HG03460 (cell line): ENCODE data around the gene RIPPLY2.
"Not testable (repeated sequence)": the region's sequence is repeated elsewhere in the genome, so short reads cannot be mapped to it uniquely, and the experiment has no call there.

Experiments used
- ATAC-seq: cut with Tn5 transposase; IDR thresholded peaks from one replicate; pipeline ENCODE4 v1.9.1; 2021; ENCODE audit not compliant: unreplicated experiment

RIPPLY2 gene

DNA sequence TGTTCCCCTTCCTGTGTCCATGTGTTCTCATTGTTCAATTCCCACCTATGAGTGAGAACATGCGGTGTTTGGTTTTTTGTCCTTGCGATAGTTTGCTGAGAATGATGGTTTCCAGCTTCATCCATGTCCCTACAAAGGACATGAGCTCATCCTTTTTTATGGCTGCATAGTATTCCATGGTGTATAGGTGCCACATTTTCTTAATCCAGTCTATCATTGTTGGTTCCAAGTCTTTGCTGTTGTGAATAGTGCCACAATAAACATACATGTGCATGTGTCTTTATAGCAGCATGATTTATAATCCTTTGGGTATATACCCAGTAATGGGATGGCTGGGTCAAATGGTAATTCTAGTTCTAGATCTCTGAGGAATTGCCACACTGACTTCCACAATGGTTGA lies 43.9 kb downstream of the RIPPLY2 start:
- ATAC-seq: not testable (repeated sequence)

DNA sequence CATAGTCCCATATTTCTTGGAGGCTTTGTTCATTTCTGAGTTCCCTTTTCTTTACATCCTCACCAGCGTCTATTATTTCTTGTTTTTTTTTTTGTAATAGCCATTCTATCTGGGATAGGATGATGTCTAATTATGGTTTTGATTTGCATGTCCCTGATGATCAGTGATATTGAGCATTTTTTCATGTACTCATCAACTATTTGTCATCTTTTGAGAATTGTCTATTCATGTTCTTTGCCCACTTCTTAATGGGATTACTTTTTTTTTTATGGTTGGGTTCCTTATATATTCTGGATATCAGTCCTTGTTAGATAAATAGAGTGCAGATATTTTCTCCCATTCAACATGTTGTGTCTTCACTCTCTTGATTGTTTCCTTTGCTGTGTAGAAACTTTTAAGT lies 48.5 kb downstream of the RIPPLY2 start:
- no peak for ATAC-seq

DNA sequence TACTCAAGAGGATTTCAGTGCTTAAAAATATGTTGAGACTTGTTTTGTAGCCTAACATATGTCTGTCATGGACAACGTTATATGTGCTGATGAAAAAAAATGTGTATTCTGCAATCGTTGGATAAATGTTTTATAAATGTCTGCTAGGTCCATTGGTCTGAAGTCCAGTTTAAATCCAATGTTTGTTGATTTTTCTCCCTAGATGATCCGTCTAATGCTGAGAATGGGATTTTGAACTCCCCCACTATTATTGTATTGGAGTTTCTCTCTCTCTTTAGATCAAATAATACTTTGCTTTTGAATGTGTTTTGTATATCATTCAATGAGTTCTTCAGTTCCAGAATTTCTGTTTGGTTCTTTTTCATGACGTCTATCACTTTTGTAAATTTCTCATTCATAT lies 51.2 kb downstream of the RIPPLY2 start:
- no peak for ATAC-seq

DNA sequence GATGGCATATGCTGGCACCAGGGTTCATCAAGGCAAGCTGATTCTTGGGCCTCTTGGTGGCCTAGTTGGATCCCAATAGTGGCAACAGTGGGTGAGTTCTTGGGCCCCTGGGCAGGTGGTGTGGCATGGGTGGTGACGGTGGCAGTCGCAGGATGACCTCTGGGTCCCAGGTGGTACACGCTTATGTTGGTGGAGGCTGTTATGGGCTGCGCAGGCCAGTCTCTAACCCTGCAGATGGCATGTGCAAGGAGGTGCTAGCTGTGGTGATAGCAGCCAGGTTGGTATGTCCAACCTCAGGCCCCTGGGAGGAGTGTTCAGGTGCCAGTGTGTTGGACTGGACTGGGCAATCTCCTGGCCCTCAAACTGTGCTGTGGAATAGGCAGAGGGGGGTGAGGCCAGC lies 52.5 kb downstream of the RIPPLY2 start:
- no peak for ATAC-seq
